OCI-LY3 (cell line): ENCODE results near the gene DLG4.
"Not testable (repeated sequence)": the region's sequence is repeated elsewhere in the genome, so short reads cannot be mapped to it uniquely, and the experiment has no call there.

Experiments used
- EZH2phosphoT487 ChIP-seq: fragments of 200-600 bp; shearing (Covaris generic); IDR thresholded peaks from 2 replicates; pipeline ENCODE4 v1.6.1; 2018; ENCODE audit warnings: antibody characterized with exemption, mixed run types, low read depth
- TF ChIP-seq, protein P1 (sequence below): fragments of 200-600, 300-600 bp; sonication (generic); IDR thresholded peaks from 2 replicates; pipeline ENCODE4 v1.5.1; 2014; ENCODE audit warnings: antibody characterized with exemption, low read length, low read depth

DNA sequence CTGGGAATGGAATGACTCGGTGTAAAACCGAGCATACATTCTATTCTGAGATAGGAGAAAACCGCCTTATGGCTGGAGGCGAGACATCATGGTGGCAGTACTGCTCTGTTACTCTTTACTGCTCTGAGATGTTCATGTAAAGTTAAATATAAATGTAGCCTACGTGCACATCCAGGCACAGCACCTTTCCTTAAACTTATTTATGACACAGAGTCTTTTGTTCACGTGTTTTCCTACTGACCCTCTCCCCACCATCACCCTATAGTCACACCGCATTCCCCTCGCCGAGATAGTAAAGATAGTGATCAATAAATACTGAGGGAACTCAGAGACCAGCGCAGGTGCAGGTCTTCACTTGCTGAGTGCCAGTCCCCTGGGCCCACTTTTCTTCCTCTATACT lies 60.1 kb downstream of the DLG4 start:
- TF ChIP-seq, protein P1, sequence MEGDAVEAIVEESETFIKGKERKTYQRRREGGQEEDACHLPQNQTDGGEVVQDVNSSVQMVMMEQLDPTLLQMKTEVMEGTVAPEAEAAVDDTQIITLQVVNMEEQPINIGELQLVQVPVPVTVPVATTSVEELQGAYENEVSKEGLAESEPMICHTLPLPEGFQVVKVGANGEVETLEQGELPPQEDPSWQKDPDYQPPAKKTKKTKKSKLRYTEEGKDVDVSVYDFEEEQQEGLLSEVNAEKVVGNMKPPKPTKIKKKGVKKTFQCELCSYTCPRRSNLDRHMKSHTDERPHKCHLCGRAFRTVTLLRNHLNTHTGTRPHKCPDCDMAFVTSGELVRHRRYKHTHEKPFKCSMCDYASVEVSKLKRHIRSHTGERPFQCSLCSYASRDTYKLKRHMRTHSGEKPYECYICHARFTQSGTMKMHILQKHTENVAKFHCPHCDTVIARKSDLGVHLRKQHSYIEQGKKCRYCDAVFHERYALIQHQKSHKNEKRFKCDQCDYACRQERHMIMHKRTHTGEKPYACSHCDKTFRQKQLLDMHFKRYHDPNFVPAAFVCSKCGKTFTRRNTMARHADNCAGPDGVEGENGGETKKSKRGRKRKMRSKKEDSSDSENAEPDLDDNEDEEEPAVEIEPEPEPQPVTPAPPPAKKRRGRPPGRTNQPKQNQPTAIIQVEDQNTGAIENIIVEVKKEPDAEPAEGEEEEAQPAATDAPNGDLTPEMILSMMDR: not testable (repeated sequence)
- not testable (repeated sequence) for TF ChIP-seq EZH2phosphoT487
